OCI-LY3 (cell line): ENCODE measurements around the gene GPR39.
A peak's percentile ranks its signal among the peaks of the same experiment; 100 is the strongest.

Experiments used
- H2AFZ ChIP-seq: fragments of 200-600, 300-600 bp; shearing (Covaris generic); 2 replicates; pipeline ENCODE4 v1.6.0; 2014; ENCODE audit warnings: antibody characterized with exemption, low read depth, low read length
- H3K27ac ChIP-seq: fragments of 200-600, 300-600 bp; sonication (generic); 2 replicates; pipeline ENCODE4 v1.5.1; 2014; ENCODE audit warnings: mild to moderate bottlenecking, low read length, moderate library complexity, mixed read lengths
- H3K27me3 ChIP-seq: fragments of 200-600, 300-600 bp; sonication (generic); 2 replicates; pipeline ENCODE4 v1.6.1; 2014; ENCODE audit warnings: low read depth, low read length, mixed read lengths
- H3K36me3 ChIP-seq: fragments of 200-600, 300-600 bp; sonication (generic); replicated peaks from 2 replicates; pipeline ENCODE3; 2014; ENCODE audit warnings: low read depth, low read length, mixed read lengths
- H3K4me1 ChIP-seq: fragments of 300-600, 200-600 bp; sonication (generic); 2 replicates; pipeline ENCODE4 v1.6.1; 2014; ENCODE audit warnings: low read length, mixed read lengths
- H3K4me2 ChIP-seq: fragments of 200-600, 300-600 bp; sonication (generic); 2 replicates; pipeline ENCODE4 v1.6.1; 2014; ENCODE audit warnings: low read length, mixed read lengths
- H3K4me3 ChIP-seq: fragments of 300-600, 200-600 bp; sonication (generic); 2 replicates; pipeline ENCODE4 v1.5.1; 2014; ENCODE audit warnings: antibody characterized with exemption, mild to moderate bottlenecking, low read length, moderate library complexity
- H3K79me2 ChIP-seq: fragments of 300-600, 200-600 bp; shearing (Covaris generic); 2 replicates; pipeline ENCODE4 v1.6.1; 2014; ENCODE audit warnings: mild to moderate bottlenecking, low read length, mixed read lengths
- H3K9ac ChIP-seq: fragments of 300-600, 200-600 bp; shearing (Covaris generic); 2 replicates; pipeline ENCODE4 v1.6.0; 2014; ENCODE audit warnings: mild to moderate bottlenecking, low read length, moderate library complexity
- H3K9me3 ChIP-seq: fragments of 200-600, 300-600 bp; shearing (Covaris generic); 2 replicates; pipeline ENCODE4 v1.6.1; 2014; ENCODE audit warnings: low read length, mixed read lengths; ENCODE audit not compliant: insufficient read depth
- H4K20me1 ChIP-seq: fragments of 200-600, 300-600 bp; sonication (generic); 2 replicates; pipeline ENCODE4 v1.6.1; 2016; ENCODE audit warnings: low read length, mixed read lengths; ENCODE audit not compliant: insufficient read depth
- CTCF ChIP-seq: fragments of 200-600, 300-600 bp; sonication (generic); IDR thresholded peaks from 2 replicates; pipeline ENCODE4 v1.5.1; 2014; ENCODE audit warnings: antibody characterized with exemption, low read length, low read depth
- EZH2phosphoT487 ChIP-seq: fragments of 200-600 bp; shearing (Covaris generic); IDR thresholded peaks from 2 replicates; pipeline ENCODE4 v1.6.1; 2018; ENCODE audit warnings: antibody characterized with exemption, mixed run types, low read depth

Gene GPR39

GRCh38 chr2:132448771-132449170 lies 32.2 kb downstream of the GPR39 start:
- TF ChIP-seq EZH2phosphoT487 (no peak), CTCF (peak; percentile 39)
- Histone ChIP-seq H3K4me1 (no peaks in the 10 kb centered on the region), H3K4me3 (no peak overlapping the region), H3K79me2 (no peaks in the 10 kb centered on the region), H2AFZ (no peak overlapping the region), H3K27ac (no peak overlapping the region), H3K27me3 (no peaks in the 10 kb centered on the region), H3K36me3 (no peaks in the 10 kb centered on the region), H3K4me2 (no peak overlapping the region), H4K20me1 (no peaks in the 10 kb centered on the region), H3K9me3 (no peaks in the 10 kb centered on the region), H3K9ac (no peak overlapping the region)

- no peaks in the 10 kb centered on the region for H3K79me2 ChIP-seq
- no peak overlapping the region for H2AFZ ChIP-seq
- H3K9me3 ChIP-seq = no peaks in the 10 kb centered on the region
Observed at GRCh38 chr2:132449868-132450267, 33.3 kb downstream of the GPR39 start.

GRCh38 chr2:132460781-132461180 lies 44.2 kb downstream of the GPR39 start:
- H3K36me3 ChIP-seq = no peaks in the 10 kb centered on the region
- no peaks in the 10 kb centered on the region for H3K4me1 ChIP-seq
- H3K27ac ChIP-seq = no peak overlapping the region
- no peak overlapping the region for H3K4me2 ChIP-seq
- no peaks in the 10 kb centered on the region for H4K20me1 ChIP-seq
- no peaks in the 10 kb centered on the region for H3K9me3 ChIP-seq
- no peak overlapping the region for H3K9ac ChIP-seq
- no peak for TF ChIP-seq CTCF
- no peak for TF ChIP-seq EZH2phosphoT487
- no peaks in the 10 kb centered on the region for H3K27me3 ChIP-seq
- H3K4me3 ChIP-seq = no peak overlapping the region
- H2AFZ ChIP-seq = no peak overlapping the region
- H3K79me2 ChIP-seq = no peaks in the 10 kb centered on the region

More at GRCh38 chr2:132449868-132450267, 33.3 kb downstream of the GPR39 start:
- no peaks in the 10 kb centered on the region for H4K20me1 ChIP-seq
- no peak overlapping the region for H3K27ac ChIP-seq
- no peaks in the 10 kb centered on the region for H3K36me3 ChIP-seq
- no peaks in the 10 kb centered on the region for H3K4me1 ChIP-seq
- no peaks in the 10 kb centered on the region for H3K27me3 ChIP-seq
- no peak overlapping the region for H3K4me2 ChIP-seq
- H3K4me3 ChIP-seq = no peak overlapping the region
- H3K9ac ChIP-seq = no peak overlapping the region
- TF ChIP-seq CTCF = no peak
- no peak for TF ChIP-seq EZH2phosphoT487

- no peaks in the 10 kb centered on the region for H3K36me3 ChIP-seq
- no peaks in the 10 kb centered on the region for H3K27me3 ChIP-seq
- no peaks in the 10 kb centered on the region for H3K4me1 ChIP-seq
- no peak overlapping the region for H2AFZ ChIP-seq
- H3K4me3 ChIP-seq = no peak overlapping the region
- no peaks in the 10 kb centered on the region for H3K9me3 ChIP-seq
- H4K20me1 ChIP-seq = no peaks in the 10 kb centered on the region
- H3K9ac ChIP-seq = no peak overlapping the region
- no peak for TF ChIP-seq EZH2phosphoT487
- TF ChIP-seq CTCF = no peak
- H3K79me2 ChIP-seq = no peaks in the 10 kb centered on the region
- H3K4me2 ChIP-seq = no peak overlapping the region
- H3K27ac ChIP-seq = no peak overlapping the region
Observed at GRCh38 chr2:132462236-132462635, 45.6 kb downstream of the GPR39 start.
